GM19372 (cell line): ENCODE measurements around the gene UBQLNL.

Experiments
- ATAC-seq: cut with Tn5 transposase; IDR thresholded peaks from one replicate; pipeline ENCODE4 v1.9.1; 2021; ENCODE audit warnings: mild to moderate bottlenecking, low read depth, moderate library complexity; ENCODE audit not compliant: unreplicated experiment

The UBQLNL gene

DNA sequence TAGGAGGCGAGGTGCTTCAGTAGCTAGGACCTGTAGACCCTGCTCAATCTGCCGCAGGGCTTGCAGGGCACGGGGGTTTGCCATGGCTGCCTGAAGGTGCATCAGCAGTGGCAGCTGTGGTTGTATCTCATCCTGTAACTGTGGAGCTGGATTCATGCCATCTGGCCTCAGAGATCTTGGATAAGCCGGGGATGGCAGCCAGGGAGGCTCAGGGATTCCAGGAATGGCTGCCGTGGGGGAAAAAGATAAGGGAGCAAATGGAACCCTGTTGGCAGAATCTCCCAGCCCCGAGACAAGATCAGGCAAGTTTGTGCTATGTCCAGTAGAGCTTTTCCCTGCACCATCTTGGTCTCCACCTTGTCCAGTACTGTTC lies 8.6 kb downstream of the UBQLNL start:
- no peak for ATAC-seq

GRCh38 chr11:5507177-5507932 lies 9.1 kb downstream of the UBQLNL start:
- ATAC-seq: no peak

DNA sequence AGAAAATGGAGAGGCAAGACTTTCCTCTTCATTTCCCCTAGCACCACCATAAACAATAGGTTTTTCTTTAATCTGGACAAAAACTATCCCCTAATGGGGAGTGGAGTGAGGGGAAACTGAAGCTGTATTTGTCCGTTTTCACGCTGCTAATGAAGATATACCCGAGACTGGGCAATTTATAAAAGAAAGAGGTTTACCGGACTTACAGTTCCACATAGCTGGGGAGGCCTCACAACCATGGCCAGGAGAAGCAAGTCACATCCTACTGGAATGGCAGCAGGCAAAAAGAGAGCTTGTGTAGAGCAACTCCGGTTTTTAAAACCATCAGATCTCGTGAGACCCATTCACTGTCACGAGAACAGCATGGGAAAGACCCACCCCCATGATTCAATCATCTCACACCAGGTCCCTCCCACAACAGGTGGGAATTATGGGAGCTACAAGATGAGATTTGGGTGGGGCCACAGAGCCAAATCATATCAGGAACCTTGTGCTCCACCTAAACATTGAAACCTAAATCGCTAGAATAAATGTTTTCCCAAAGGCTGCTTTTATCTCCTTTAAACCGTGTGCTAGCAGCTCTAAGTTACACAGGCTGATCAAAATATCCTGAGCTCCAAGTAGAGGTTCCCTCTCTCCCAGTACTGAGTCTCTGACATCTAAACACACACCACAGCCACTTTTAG lies 11.0 kb downstream of the UBQLNL start:
- ATAC-seq: no peak

- ATAC-seq: no peak
These were observed 12.0 kb downstream of the UBQLNL start for GRCh38 chr11:5504403-5504921.

DNA sequence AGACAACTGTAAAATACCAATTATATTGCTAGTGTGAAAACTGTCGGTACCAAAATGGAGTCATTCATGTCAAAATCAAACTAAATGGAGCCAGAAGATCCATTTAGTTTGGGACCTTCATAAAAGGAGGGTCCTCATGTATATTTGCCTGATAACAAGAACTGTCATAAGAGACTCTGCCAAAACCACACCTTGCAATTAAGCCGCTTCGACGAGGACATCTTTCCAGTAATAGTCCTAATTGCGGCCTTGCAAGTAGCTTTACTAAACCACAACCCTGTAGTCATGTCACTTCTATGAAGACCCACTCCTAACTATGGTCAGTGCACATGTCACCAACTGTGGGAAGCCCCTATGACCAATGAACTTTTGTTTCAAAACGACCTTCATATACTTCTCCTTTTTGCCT lies 16.1 kb downstream of the UBQLNL start:
- ATAC-seq: no peak

- ATAC-seq: no peak
These were observed 16.8 kb downstream of the UBQLNL start for GRCh38 chr11:5499671-5500070.

GRCh38 chr11:5489576-5490357 lies 26.7 kb downstream of the UBQLNL start:
- ATAC-seq: no peak

- ATAC-seq: no peak
These were observed 27.6 kb downstream of the UBQLNL start for GRCh38 chr11:5488798-5489399.

DNA sequence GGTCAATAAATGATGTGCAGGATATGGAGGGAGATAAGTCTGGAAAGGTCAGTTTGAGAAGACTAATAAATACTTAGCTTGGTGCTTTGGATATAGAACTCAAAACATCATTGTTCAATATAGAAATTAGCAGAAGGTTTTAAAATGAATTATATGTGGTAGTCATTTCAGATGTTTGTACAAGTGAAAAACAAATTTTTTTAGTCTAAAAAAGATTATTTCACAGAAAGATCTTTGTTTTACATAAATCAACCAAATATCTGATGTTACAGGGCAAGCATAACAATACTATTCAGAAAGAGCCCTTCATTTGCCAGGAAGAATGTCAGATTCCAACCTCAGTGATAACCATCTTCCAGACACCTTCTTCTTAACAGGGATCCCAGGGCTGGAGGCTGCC lies 28.1 kb downstream of the UBQLNL start, which contains the start of gene OR52D1:
TSS of gene OR52D1 (plus strand) at position 301 of the 400 bp plus-strand sequence. CDS start at position 323, 22 bp downstream.
- no peak for ATAC-seq

DNA sequence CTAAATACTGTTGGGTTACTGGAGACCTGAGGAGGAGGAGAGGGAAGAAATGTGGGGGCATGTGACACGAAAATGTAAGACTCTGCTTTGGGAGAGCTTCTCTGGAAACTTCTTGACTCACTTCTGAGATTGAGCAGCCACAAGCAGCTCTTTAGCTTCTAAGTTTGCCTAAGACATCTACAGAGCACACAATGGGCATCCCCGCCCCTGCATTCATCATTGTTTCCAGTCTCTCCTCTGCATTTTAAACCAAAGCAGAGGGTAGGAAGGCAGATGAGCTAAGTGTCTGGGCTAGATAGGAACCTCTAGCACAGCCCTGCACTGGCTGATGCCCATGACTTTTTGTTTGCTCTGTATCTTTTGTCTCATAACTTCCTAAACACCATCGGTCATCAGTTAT lies 30.1 kb downstream of the UBQLNL start:
- no peak for ATAC-seq

DNA sequence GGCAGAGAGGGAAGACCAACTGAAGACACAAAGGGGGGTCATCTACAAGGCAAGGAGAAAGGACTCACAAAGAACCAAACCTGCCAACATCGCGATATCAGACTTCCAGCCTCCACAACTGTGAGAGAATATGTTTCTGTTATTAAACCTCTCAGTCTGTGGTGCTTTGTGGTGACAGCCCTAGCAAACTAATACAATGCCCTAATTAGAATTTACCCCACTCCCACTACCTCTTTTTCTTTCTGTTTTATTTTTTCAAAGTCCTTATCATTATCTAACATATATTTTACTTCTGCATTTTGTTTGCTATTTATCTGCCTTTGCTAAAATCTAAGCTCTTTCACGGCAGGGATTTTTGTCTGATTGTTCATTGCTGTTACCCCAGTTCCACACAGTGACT lies 30.5 kb downstream of the UBQLNL start:
- ATAC-seq: no peak

DNA sequence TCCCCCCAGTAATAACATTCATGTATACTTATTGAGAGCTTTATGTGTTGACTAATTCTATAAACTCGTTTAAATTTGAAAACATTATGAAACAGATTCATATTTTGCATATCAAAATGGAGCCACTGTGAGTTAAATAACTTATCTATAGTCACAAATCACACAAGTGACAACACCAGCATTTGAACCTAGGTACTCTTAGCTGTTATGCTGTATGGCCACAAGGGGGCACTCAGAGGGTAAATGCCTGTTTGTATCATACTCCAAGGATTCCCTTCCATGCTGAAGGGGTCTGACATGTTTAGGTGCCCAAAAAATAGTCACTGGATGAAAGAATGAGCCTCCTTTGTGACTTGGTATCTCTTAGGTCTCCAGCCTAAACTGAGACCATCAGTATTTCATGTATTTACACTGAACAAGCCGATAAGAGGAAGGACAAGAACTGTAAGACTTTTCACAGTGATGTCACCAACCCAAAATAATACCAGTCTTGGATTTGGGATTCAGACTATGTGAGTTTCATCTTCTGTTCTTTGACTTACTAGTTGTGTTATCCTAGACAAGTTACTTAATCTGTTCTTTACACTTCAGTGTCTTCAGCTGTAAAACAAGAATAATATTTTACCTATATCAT lies 40.2 kb downstream of the UBQLNL start:
- peak; percentile 79 for ATAC-seq

DNA sequence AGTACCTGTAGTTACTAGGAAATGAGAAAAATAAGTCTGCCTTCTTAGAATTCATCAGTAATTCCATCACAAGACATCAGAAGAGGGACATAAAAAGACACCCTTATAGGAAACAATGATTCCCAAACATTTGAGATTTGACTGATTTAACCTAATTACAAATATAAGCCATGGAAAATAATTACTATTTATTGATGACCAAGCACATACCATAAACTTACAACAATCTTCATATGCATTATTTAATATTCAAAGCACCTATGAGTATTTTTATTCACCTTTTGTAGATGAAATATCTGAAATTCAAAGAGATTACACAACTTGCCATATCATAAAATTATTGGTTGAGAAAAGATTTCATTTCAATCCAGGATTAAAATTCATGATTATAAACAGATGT lies 42.6 kb downstream of the UBQLNL start:
- ATAC-seq: no peak

GRCh38 chr11:5467527-5467926 lies 49.0 kb downstream of the UBQLNL start:
- no peak for ATAC-seq
